Psoas muscle (tissue), 8 donors: Measurements from ENCODE around the gene TNIP3. TPM values are rescaled to one million over a fixed set of nuclear protein-coding genes. Genes with fewer than 3 reads are reported as not detected.

Experiments
- ATAC-seq, 4 donors: fragments of 200-7000 bp; cut with Tn5 transposase; one replicate each; pipeline ENCODE4 v1.9.1; 2020; ENCODE audit warnings: moderate library complexity in 3 of 4, mild to moderate bottlenecking in 2 of 4
- DNase-seq, 2 donors: peaks; one replicate each; pipeline ENCODE4 v3.0.0-alpha.2; 2020
- H3K27ac ChIP-seq: fragments of 200-600 bp; one replicate; pipeline ENCODE4 v1.8.0; 2022
- H3K27me3 ChIP-seq, 3 donors: fragments of 200-600 bp in 1 of 3; one replicate each; pipeline versions ENCODE4 v1.6.1 to v1.8.0; 2013 to 2022; ENCODE audit warnings: low read length in 2 of 3, mild to moderate bottlenecking in 2 of 3, moderate library complexity in 1 of 3; ENCODE audit not compliant: insufficient read depth in 3 of 3
- H3K36me3 ChIP-seq, 2 donors: fragments of 200-600 bp in 1 of 2; one replicate each; pipeline versions ENCODE4 v1.6.1 to v1.8.0; 2013 to 2022; ENCODE audit warnings: low read depth in 1 of 2, mild to moderate bottlenecking in 1 of 2, moderate library complexity in 1 of 2; ENCODE audit not compliant: insufficient read depth in 1 of 2
- H3K4me1 ChIP-seq: fragments of 200-600 bp; one replicate; pipeline ENCODE4 v1.8.0; 2022
- H3K4me3 ChIP-seq: fragments of 200-600 bp; one replicate; pipeline ENCODE4 v1.8.0; 2022; ENCODE audit warnings: mild to moderate bottlenecking
- H3K9me3 ChIP-seq: fragments of 200-600 bp; one replicate; pipeline ENCODE4 v1.8.0; 2022
- WGBS, 3 donors: extraction: QIAGEN DNeasy Blood & Tissue Kit; methylation state at CpG; one replicate each; pipeline versions ENCODE4 v1.1.6 to v1.1.7; 2013; 5-methylcytosine and 5-hydroxymethylcytosine counted together
- intact Hi-C, 2 donors: fragments of 100-400 bp; cut with DNase I; formaldehyde crosslinking; loops; one replicate each; pipeline versions ENCODE4 v1.11.0 to v1.14.2; 2022
- polyA plus RNA-seq, 3 donors: library from polyadenylated mRNA; stranded (reverse); fragments of 200-250 nt; gene quantifications; one replicate each; pipeline ENCODE4 v1.2.3, GENCODE V29; 2013
- total RNA-seq, 4 donors: library from RNA; stranded (reverse); fragmentation: NEBNext Ultra II Directional in 2 of 4; extraction: Animal tissue kit (Norgen Biotek cat#: 25700) in 2 of 4; gene quantifications; one replicate each; pipeline versions ENCODE4 v1.2.1 to v1.2.4, GENCODE V29; 2021 to 2023
- TF ChIP-seq, protein P1 (sequence below): fragments of 200-600 bp; IDR thresholded peaks from one replicate; pipeline ENCODE4 v1.8.0; 2022; ENCODE audit warnings: antibody characterized with exemption
- donor health status: healthy with polysubstance abuse.
- donor health status: DM: no; HTN: no; CAD: no; lungs with moderate emphysema.
- donor health status: Bipolar disorder and iron deficiency.
- donor health status: healthy.
- donor health status: DM: yes; HTN: yes; CAD: no.
- donor health status: DM: no; HTN: no; CAD: no.
- donor health status: DM: no; HTN: no; CAD: no.
- donor health status: DM: yes; HTN: yes; CAD: no.

TNIP3 gene
- total and polyA plus RNA-seq, 7 donors = not detected

DNA sequence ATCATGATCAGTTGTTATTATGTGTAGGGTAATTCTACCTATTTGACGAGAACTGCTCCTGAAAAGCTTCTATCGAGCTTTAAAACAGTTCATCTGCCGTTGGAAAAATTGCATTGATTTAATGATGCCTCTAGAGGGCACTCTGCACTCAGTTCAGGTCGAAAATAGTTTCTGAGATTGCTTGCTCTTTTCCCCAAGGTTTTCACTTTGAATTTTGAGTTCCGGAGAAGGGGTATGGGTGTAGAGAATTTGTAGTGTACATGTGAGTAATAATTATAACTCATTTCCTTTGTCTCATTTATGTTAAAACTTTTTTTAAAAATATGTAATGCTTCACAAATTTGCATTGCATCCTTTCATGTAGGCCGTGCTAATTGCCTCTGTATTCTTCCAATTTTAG, 28.4 kb upstream of the TNIP3 start:
- Histone ChIP-seq H3K36me3 (no peaks in the 10 kb centered on the region), H3K4me1 (no peaks in the 10 kb centered on the region), H3K27me3 (no peaks in the 10 kb centered on the region), H3K9me3 (no peaks in the 10 kb centered on the region), H3K27ac (no peak overlapping the region), H3K4me3 (peak overlapping the region; percentile 42)
- DNase-seq (no peak), ATAC-seq (peak in 1 of 4 donors; percentile 49)
- intact Hi-C loops = loop anchor here (2.0 to 10.0 kb wide), 3 partner anchors 60 to 542 kb away; no protein-coding TSS in a partner anchor
- WGBS, 3 donors = 19% methylated on average over 6 of the region's 6 CpGs
- TF ChIP-seq, protein P1, sequence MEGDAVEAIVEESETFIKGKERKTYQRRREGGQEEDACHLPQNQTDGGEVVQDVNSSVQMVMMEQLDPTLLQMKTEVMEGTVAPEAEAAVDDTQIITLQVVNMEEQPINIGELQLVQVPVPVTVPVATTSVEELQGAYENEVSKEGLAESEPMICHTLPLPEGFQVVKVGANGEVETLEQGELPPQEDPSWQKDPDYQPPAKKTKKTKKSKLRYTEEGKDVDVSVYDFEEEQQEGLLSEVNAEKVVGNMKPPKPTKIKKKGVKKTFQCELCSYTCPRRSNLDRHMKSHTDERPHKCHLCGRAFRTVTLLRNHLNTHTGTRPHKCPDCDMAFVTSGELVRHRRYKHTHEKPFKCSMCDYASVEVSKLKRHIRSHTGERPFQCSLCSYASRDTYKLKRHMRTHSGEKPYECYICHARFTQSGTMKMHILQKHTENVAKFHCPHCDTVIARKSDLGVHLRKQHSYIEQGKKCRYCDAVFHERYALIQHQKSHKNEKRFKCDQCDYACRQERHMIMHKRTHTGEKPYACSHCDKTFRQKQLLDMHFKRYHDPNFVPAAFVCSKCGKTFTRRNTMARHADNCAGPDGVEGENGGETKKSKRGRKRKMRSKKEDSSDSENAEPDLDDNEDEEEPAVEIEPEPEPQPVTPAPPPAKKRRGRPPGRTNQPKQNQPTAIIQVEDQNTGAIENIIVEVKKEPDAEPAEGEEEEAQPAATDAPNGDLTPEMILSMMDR = peak; percentile 69

DNA sequence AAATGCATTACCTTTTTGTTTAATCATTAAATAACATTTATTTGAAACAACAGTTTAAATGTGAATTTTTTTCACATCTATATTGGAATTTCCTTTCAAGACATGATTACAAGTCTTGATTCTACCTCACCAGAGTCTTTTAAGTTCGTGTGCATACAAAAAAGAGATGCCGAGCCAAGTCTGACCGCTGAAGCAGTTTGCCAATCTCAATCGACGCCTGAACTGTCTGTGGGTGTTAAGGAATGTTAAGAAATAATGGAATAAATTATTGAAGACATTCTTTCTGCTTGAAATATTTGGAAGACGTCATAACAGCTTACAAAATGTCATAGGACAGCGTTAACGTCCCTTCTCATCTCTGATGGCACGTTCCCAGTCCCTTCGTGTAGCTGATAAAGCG, 27.9 kb upstream of the TNIP3 start:
- no peaks in the 10 kb centered on the region for H3K27me3 ChIP-seq
- DNase-seq (no peak), ATAC-seq (no peak)
- no peaks in the 10 kb centered on the region for H3K4me1 ChIP-seq
- H3K27ac ChIP-seq = no peak overlapping the region
- peak overlapping the region; percentile 42 for H3K4me3 ChIP-seq
- 41 to 51% (median 47%) methylated on average over 11 of the region's 11 CpGs for WGBS, 3 donors
- TF ChIP-seq, protein P1 = no peak
- H3K36me3 ChIP-seq = no peaks in the 10 kb centered on the region
- H3K9me3 ChIP-seq = no peaks in the 10 kb centered on the region
- intact Hi-C loops = loop anchor here (2.0 to 10.0 kb wide), 3 partner anchors 60 to 543 kb away; no protein-coding TSS in a partner anchor

DNA sequence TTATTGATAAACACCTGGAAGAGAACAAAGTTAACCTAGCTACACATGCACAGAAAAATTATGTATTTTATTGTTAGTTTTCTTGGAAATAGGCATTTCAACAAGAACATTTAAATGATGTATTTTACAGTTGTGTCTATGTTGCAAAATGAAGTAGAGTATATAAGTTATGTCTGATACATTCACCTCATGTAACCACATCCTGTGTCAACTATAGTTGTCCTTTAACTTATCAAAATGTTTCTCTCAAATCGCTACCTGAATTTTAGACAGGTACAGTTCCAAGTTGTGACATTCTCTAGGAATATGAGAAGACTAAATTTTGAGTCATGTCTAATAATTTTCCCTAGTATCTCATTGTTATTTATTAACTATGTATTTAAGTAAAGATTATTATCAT, 27.2 kb upstream of the TNIP3 start:
- Histone ChIP-seq H3K36me3 (no peaks in the 10 kb centered on the region), H3K27ac (no peak overlapping the region), H3K9me3 (no peaks in the 10 kb centered on the region), H3K4me1 (no peaks in the 10 kb centered on the region), H3K4me3 (no peak overlapping the region), H3K27me3 (no peaks in the 10 kb centered on the region)
- intact Hi-C loops = loop anchor here (5.0 to 10.0 kb wide), 2 partner anchors 61 to 543 kb away; no protein-coding TSS in a partner anchor
- ATAC-seq = no peak
- whole genome bisulfite sequencing, 3 donors = 95 to 100% (median 97%) methylated on average over 1 of the region's 1 CpG
- TF ChIP-seq, protein P1 = no peak
- no peak for DNase-seq

DNA sequence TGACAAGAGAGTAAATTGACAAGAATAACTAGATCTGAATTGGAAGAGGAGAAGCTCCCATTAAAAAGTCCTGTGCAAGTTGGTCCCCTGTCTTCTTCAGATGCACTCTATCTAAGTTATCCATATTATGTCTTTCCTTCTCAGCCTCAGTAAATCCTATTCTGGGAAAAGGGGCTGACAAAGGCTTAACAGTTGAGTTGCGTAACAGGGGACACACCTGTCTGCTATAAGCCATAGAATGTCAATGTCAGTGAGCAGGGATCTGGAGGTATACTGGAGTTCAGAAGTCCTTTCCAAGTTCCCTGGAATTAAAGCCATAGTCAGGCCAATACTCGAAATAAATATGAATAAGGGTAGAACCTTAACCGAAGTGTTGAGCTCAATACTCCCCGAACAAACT, 26.3 kb upstream of the TNIP3 start:
- Histone ChIP-seq H3K4me3 (no peak overlapping the region), H3K27me3 (no peaks in the 10 kb centered on the region), H3K27ac (no peak overlapping the region), H3K4me1 (no peaks in the 10 kb centered on the region), H3K9me3 (no peaks in the 10 kb centered on the region), H3K36me3 (no peaks in the 10 kb centered on the region)
- no peak for DNase-seq
- TF ChIP-seq, protein P1 = no peak
- ATAC-seq = no peak
- intact Hi-C loops = loop anchor here (5.0 to 10.0 kb wide), 2 partner anchors 62 to 544 kb away; no protein-coding TSS in a partner anchor
- WGBS, 3 donors = 83 to 88% (median 84%) methylated on average over 4 of the region's 4 CpGs
